Activated CD8-positive, alpha-beta memory T cell treated with anti-CD3 and anti-CD28 coated beads for 24 hours (primary cell): ENCODE data around the gene STXBP2.

ENCODE experiments used
- DNase-seq: peaks from one replicate; pipeline ENCODE4 v3.0.0-alpha.2; 2020

The STXBP2 gene

GRCh38 chr19:7657131-7657751 is 20.3 kb downstream of the STXBP2 start:
- no peak for DNase-seq

- peak; percentile 73 for DNase-seq
Observed at GRCh38 chr19:7658219-7658686, 21.3 kb downstream of the STXBP2 start.

GRCh38 chr19:7661744-7662538 is 25.0 kb downstream of the STXBP2 start:
- no peak for DNase-seq

GRCh38 chr19:7662657-7663056 is 25.7 kb downstream of the STXBP2 start:
- no peak for DNase-seq

GRCh38 chr19:7663706-7664105 is 26.8 kb downstream of the STXBP2 start:
- no peak for DNase-seq

- no peak for DNase-seq
Observed at GRCh38 chr19:7665076-7665475, 28.2 kb downstream of the STXBP2 start.

- DNase-seq: no peak
Observed at GRCh38 chr19:7668842-7669241, 31.9 kb downstream of the STXBP2 start, which contains the start of gene RETN. Gene RETN, plus strand, starts transcription at chr19:7669049. Its CDS starts 278 bp downstream, at chr19:7669327.

GRCh38 chr19:7669641-7670040 is 32.7 kb downstream of the STXBP2 start:
- DNase-seq: no peak

GRCh38 chr19:7670150-7670783 is 33.4 kb downstream of the STXBP2 start:
- no peak for DNase-seq

GRCh38 chr19:7670790-7671189 is 33.9 kb downstream of the STXBP2 start:
- DNase-seq: no peak

GRCh38 chr19:7672522-7672921 is 35.6 kb downstream of the STXBP2 start:
- DNase-seq: no peak

GRCh38 chr19:7674010-7675005 is 37.4 kb downstream of the STXBP2 start:
- peak; percentile 73 for DNase-seq

- no peak for DNase-seq
Observed at GRCh38 chr19:7676376-7676775, 39.5 kb downstream of the STXBP2 start.

GRCh38 chr19:7676854-7677253 is 39.9 kb downstream of the STXBP2 start, which contains the start of gene MCEMP1:
Gene MCEMP1, plus strand, starts transcription at chr19:7677090. Its CDS starts 31 bp downstream, at chr19:7677121.
- DNase-seq: no peak

- no peak for DNase-seq
Observed at GRCh38 chr19:7677669-7678311, 40.9 kb downstream of the STXBP2 start.

- peak; percentile 79 for DNase-seq
Observed at GRCh38 chr19:7678971-7679751, 42.3 kb downstream of the STXBP2 start.

GRCh38 chr19:7679771-7680605 is 43.1 kb downstream of the STXBP2 start:
- no peak for DNase-seq

- peak; percentile 95 for DNase-seq
Observed at GRCh38 chr19:7680606-7681339, 43.9 kb downstream of the STXBP2 start, which contains the start of gene TRAPPC5. Gene TRAPPC5, plus strand, starts transcription at chr19:7680833. Its CDS starts 1,421 bp downstream, at chr19:7682254.
